GM21447 (cell line): ENCODE results near the gene SLC24A4.

Experiments
- ATAC-seq: cut with Tn5 transposase; IDR thresholded peaks from one replicate; pipeline ENCODE4 v1.9.1; 2021; ENCODE audit not compliant: unreplicated experiment

The SLC24A4 gene

GRCh38 chr14:92315050-92315805 is 7.7 kb upstream of the SLC24A4 start:
- no peak for ATAC-seq

GRCh38 chr14:92316176-92316575 is 6.8 kb upstream of the SLC24A4 start:
- no peak for ATAC-seq

GRCh38 chr14:92316937-92317336 is 6.0 kb upstream of the SLC24A4 start:
- ATAC-seq, result no peak

- no peak for ATAC-seq
Measured at GRCh38 chr14:92317511-92317910, 5.5 kb upstream of the SLC24A4 start.

GRCh38 chr14:92321701-92322100 is 1.3 kb upstream of the SLC24A4 start:
- no peak for ATAC-seq

GRCh38 chr14:92322516-92322915 is 449 bp upstream of the SLC24A4 start:
- no peak for ATAC-seq

GRCh38 chr14:92323916-92324818 is 1.2 kb downstream of the SLC24A4 start:
- no peak for ATAC-seq

- ATAC-seq, result no peak
Measured at GRCh38 chr14:92325835-92326234, 2.9 kb downstream of the SLC24A4 start.

GRCh38 chr14:92328664-92329255 is 5.8 kb downstream of the SLC24A4 start:
- no peak for ATAC-seq

GRCh38 chr14:92334050-92334449 is 11.1 kb downstream of the SLC24A4 start:
- ATAC-seq, result no peak

- ATAC-seq, result no peak
Measured at GRCh38 chr14:92336363-92336762, 13.4 kb downstream of the SLC24A4 start.

GRCh38 chr14:92339426-92339825 is 16.5 kb downstream of the SLC24A4 start:
- ATAC-seq, result no peak

- ATAC-seq, result no peak
Measured at GRCh38 chr14:92340071-92340470, 17.1 kb downstream of the SLC24A4 start.

GRCh38 chr14:92340931-92341330 is 18.0 kb downstream of the SLC24A4 start:
- no peak for ATAC-seq

GRCh38 chr14:92341791-92342190 is 18.8 kb downstream of the SLC24A4 start:
- no peak for ATAC-seq

GRCh38 chr14:92348154-92348553 is 25.2 kb downstream of the SLC24A4 start:
- no peak for ATAC-seq

- ATAC-seq, result no peak
Measured at GRCh38 chr14:92351750-92352149, 28.8 kb downstream of the SLC24A4 start.

GRCh38 chr14:92352158-92352985 is 29.4 kb downstream of the SLC24A4 start:
- no peak for ATAC-seq

- no peak for ATAC-seq
Measured at GRCh38 chr14:92353447-92353846, 30.5 kb downstream of the SLC24A4 start.

GRCh38 chr14:92356677-92357076 is 33.7 kb downstream of the SLC24A4 start:
- ATAC-seq, result no peak
